GM18951 (cell line): ENCODE measurements around the gene LRRC10B.

Experiments
- POLR2A ChIP-seq: IDR thresholded peaks from 4 replicates; pipeline ENCODE4 v1.6.1; 2011; ENCODE audit warnings: mild to moderate bottlenecking; ENCODE audit not compliant: insufficient read length, insufficient read depth; ENCODE audit errors: extremely low read depth
- in situ Hi-C: fragments of 300-500 bp; cut with MboI; formaldehyde crosslinking; loops from one replicate; pipeline ENCODE4 v1.12.0; 2022; ENCODE audit warnings: low sequenced_read_pairs, mixed read lengths, inconsistent platforms; ENCODE audit not compliant: unreplicated experiment

The LRRC10B gene

GRCh38 chr11:61507012-61507768, 1.4 kb upstream of the LRRC10B start:
- in situ Hi-C loops, result no loop called here
- no peak for TF ChIP-seq POLR2A

- TF ChIP-seq POLR2A, result no peak
- in situ Hi-C loops, result no loop called here
Observed at GRCh38 chr11:61509043-61510029, 787 bp downstream of the LRRC10B start.

GRCh38 chr11:61510166-61510919, 1.8 kb downstream of the LRRC10B start:
- TF ChIP-seq POLR2A, result no peak
- in situ Hi-C loops, result no loop called here

- no peak for TF ChIP-seq POLR2A
- in situ Hi-C loops, result no loop called here
Observed at GRCh38 chr11:61510974-61511373, 2.4 kb downstream of the LRRC10B start.

GRCh38 chr11:61511383-61511782, 2.8 kb downstream of the LRRC10B start:
- TF ChIP-seq POLR2A, result no peak

GRCh38 chr11:61512435-61512834, 3.9 kb downstream of the LRRC10B start:
- TF ChIP-seq POLR2A, result no peak

More at GRCh38 chr11:61511383-61511782, 2.8 kb downstream of the LRRC10B start:
- in situ Hi-C loops, result no loop called here

GRCh38 chr11:61513143-61513765, 4.7 kb downstream of the LRRC10B start:
- no peak for TF ChIP-seq POLR2A
- in situ Hi-C loops, result no loop called here

More at GRCh38 chr11:61512435-61512834, 3.9 kb downstream of the LRRC10B start:
- in situ Hi-C loops, result no loop called here

GRCh38 chr11:61514050-61514917, 5.7 kb downstream of the LRRC10B start:
- in situ Hi-C loops, result no loop called here
- no peak for TF ChIP-seq POLR2A

GRCh38 chr11:61515686-61516085, 7.1 kb downstream of the LRRC10B start:
- in situ Hi-C loops, result no loop called here
- no peak for TF ChIP-seq POLR2A

- TF ChIP-seq POLR2A, result no peak
- in situ Hi-C loops, result no loop called here
Observed at GRCh38 chr11:61516191-61516590, 7.6 kb downstream of the LRRC10B start.

- in situ Hi-C loops, result no loop called here
- no peak for TF ChIP-seq POLR2A
Observed at GRCh38 chr11:61516675-61517572, 8.4 kb downstream of the LRRC10B start.
